ENCODE measurements around the gene ANKDD1A. TPM values are rescaled to one million over a fixed set of nuclear protein-coding genes. Genes with fewer than 3 reads are reported as not detected.

Gene ANKDD1A
- total RNA-seq, 1 donor from 2014 or later: 3.2 TPM

DNA sequence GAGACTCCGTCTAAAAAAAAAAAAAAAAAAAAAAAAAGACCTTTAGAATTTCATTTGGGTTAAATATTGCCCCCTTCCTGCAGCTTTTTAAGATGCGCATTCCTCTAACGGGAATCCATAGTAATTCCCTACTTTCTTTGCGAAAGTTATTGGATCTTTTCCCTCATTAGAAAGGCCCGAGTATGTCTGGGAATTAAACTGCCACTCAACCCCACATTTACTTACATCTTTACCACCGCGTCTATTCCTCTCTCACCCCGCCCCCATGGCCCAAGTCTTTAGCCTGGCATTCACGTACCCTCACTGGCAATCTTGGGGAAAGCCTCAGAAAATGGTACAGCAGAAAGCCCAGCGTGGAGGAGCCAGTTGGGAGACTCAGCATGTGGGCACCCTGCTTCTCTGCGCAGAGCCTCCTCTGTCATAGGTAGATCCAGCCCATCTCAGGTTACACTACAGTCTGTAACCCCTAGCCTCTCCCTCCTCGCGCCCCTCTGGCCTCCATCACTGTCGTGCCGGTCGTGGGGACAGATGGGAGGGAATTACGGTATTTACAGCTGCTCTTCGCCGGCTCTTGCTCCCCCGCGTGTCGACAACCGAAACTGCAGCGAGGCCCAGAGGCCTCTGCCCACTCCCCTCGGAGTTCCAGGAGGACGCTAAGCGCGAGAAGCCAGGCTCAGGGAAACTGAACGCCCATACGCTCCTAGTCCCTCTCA, 6.4 kb upstream of the ANKDD1A start:
- Histone ChIP-seq H3K4me3 (ENCODE audit: low read depth, low read length) (no peak overlapping the region), H3K27me3 (ENCODE audit: control insufficient read depth, insufficient read depth, low read length) (no peaks in the 10 kb centered on the region), H3K36me3 (ENCODE audit: control insufficient read depth, insufficient read depth, low read length) (no peaks in the 10 kb centered on the region)
- FAIRE-seq (no peak), DNase-seq (ENCODE audit: low read depth) (peak; percentile 34)
- TF ChIP-seq, protein P1, sequence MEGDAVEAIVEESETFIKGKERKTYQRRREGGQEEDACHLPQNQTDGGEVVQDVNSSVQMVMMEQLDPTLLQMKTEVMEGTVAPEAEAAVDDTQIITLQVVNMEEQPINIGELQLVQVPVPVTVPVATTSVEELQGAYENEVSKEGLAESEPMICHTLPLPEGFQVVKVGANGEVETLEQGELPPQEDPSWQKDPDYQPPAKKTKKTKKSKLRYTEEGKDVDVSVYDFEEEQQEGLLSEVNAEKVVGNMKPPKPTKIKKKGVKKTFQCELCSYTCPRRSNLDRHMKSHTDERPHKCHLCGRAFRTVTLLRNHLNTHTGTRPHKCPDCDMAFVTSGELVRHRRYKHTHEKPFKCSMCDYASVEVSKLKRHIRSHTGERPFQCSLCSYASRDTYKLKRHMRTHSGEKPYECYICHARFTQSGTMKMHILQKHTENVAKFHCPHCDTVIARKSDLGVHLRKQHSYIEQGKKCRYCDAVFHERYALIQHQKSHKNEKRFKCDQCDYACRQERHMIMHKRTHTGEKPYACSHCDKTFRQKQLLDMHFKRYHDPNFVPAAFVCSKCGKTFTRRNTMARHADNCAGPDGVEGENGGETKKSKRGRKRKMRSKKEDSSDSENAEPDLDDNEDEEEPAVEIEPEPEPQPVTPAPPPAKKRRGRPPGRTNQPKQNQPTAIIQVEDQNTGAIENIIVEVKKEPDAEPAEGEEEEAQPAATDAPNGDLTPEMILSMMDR (IDR thresholded peaks at IDR 0.05; ENCODE audit: insufficient read depth, low read length, severe bottlenecking): peak; percentile 81

DNA sequence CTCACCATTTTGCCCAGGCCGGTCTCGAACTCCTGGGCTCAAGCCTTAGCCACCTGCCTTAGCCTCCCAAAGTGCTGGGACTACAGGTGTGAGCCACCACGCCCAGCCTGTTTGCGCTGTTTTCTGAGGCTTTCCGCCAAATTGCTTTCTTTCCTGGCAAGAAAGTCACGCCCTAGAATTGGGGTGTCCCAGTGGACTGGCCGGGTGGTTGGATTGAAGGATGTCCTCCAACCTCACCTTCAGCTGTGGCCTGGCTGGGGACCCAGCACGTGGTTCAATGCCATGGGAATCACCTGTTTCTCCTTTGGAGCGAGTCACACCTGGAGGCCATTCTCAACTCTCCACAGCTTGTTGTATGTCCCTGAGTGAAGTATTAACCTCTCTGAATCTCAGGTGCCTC, 5.8 kb upstream of the ANKDD1A start:
- TF ChIP-seq, protein P1 (IDR thresholded peaks at IDR 0.05; ENCODE audit: insufficient read depth, low read length, severe bottlenecking): no peak
- DNase-seq (ENCODE audit: low read depth) (no peak), FAIRE-seq (no peak)
- no peaks in the 10 kb centered on the region for H3K36me3 ChIP-seq (ENCODE audit: control insufficient read depth, insufficient read depth, low read length)
- no peak overlapping the region for H3K4me3 ChIP-seq (ENCODE audit: low read depth, low read length)
- H3K27me3 ChIP-seq (ENCODE audit: control insufficient read depth, insufficient read depth, low read length): no peaks in the 10 kb centered on the region

DNA sequence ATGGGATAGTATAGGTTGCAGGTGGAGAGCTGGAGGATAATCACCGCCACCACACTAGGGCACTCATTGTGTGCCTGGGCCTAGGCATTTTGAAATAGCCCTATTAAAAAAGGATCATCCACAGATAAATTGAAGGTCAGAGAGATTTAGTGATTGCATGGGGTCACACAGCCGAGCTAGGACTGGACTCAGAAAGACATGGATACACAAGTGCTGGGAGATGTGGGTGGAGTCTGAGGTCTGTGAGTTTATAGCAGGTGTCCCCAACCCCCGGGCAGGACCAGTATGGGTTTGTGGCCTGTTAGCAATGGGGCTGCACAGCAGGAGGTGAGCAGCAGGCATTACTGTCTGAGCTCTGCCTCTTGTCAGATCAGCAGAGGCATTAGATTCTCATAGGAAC, 5.3 kb upstream of the ANKDD1A start:
- no peak for FAIRE-seq
- TF ChIP-seq, protein P1 (IDR thresholded peaks at IDR 0.05; ENCODE audit: insufficient read depth, low read length, severe bottlenecking): no peak
- H3K27me3 ChIP-seq (ENCODE audit: control insufficient read depth, insufficient read depth, low read length): no peaks in the 10 kb centered on the region
- H3K4me3 ChIP-seq (ENCODE audit: low read depth, low read length): no peak overlapping the region
- no peak for DNase-seq (ENCODE audit: low read depth)
- no peaks in the 10 kb centered on the region for H3K36me3 ChIP-seq (ENCODE audit: control insufficient read depth, insufficient read depth, low read length)

DNA sequence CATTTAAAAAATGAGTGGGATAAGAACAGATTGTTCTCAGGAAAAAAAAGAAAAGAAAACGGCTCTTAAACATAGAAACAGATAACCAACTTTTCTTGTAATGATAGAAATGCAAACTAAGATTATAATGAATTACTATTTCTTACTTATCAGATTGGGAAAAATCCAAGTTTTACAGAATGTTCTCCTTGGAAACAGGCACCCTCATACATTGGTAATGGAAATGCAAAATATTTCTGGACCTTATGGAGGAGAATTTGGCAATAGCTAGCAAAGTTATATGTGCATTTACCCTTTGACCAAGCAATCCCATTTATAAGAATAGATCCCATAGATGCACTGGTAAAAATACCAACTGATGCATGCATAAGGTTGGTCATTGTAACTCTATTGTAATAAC, 3.7 kb upstream of the ANKDD1A start:
- FAIRE-seq: no peak
- H3K36me3 ChIP-seq (ENCODE audit: control insufficient read depth, insufficient read depth, low read length): no peaks in the 10 kb centered on the region
- TF ChIP-seq, protein P1 (IDR thresholded peaks at IDR 0.05; ENCODE audit: insufficient read depth, low read length, severe bottlenecking): no peak
- H3K4me3 ChIP-seq (ENCODE audit: low read depth, low read length): no peak overlapping the region
- DNase-seq (ENCODE audit: low read depth): no peak
- no peaks in the 10 kb centered on the region for H3K27me3 ChIP-seq (ENCODE audit: control insufficient read depth, insufficient read depth, low read length)

DNA sequence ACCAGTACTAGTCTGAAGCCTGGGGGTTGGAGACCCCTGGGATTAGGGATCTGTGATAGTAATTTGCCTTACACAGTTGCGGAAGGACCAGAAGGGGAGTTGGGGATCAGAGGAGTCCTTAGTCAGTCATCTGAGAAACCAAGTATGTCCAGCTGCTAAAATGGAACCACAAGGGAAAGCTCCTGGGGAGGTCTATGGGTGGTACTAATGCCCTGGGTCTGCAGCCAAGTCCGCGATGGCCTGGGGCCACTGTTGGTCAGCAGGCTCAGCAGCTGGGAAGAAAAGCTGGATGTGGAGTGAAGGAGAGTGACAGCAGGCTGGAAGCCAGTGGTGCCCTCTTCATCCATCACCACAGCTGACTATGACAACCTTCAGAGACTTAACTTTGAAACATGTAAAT, 2.2 kb upstream of the ANKDD1A start:
- Histone ChIP-seq H3K36me3 (ENCODE audit: control insufficient read depth, insufficient read depth, low read length) (no peaks in the 10 kb centered on the region), H3K4me3 (ENCODE audit: low read depth, low read length) (no peak overlapping the region), H3K27me3 (ENCODE audit: control insufficient read depth, insufficient read depth, low read length) (no peaks in the 10 kb centered on the region)
- DNase-seq (ENCODE audit: low read depth) (no peak), FAIRE-seq (no peak)
- TF ChIP-seq, protein P1 (IDR thresholded peaks at IDR 0.05; ENCODE audit: insufficient read depth, low read length, severe bottlenecking): no peak

All from bronchial epithelial cell (primary cell).